Kidney (tissue), 14 donors: ENCODE results near the gene MGAM2. TPM values are rescaled to one million over a fixed set of nuclear protein-coding genes. Genes with fewer than 3 reads are reported as not detected.

Experiments
- DNase-seq, 5 donors: peaks; one replicate each; pipeline ENCODE4 v3.0.0-alpha.2; 2013 to 2020
- FAIRE-seq: peaks from 2 replicates; lab custom pipeline; 2012; peaks lifted over from hg19 to GRCh38; lab: Jason Lieb, UNC
- H3K27ac ChIP-seq, 2 donors: one replicate each; pipeline ENCODE4 v1.7.0; 2013; ENCODE audit warnings: low read depth in 2 of 2, low read length in 2 of 2, inconsistent platforms in 1 of 2
- H3K27me3 ChIP-seq: one replicate; pipeline ENCODE4 v1.7.1; 2013; ENCODE audit warnings: low read length, inconsistent platforms; ENCODE audit not compliant: control insufficient read depth, insufficient read depth
- H3K36me3 ChIP-seq, 3 donors: one replicate each; pipeline versions ENCODE4 v1.7.0 to v1.7.1; 2013; ENCODE audit warnings: low read length in 3 of 3, control low read depth in 1 of 3, inconsistent platforms in 1 of 3; ENCODE audit not compliant: insufficient read depth in 3 of 3, control insufficient read depth in 2 of 3
- H3K4me1 ChIP-seq, 3 donors: one replicate each; pipeline versions ENCODE4 v1.7.0 to v1.7.1; 2013; ENCODE audit warnings: low read length in 3 of 3, inconsistent platforms in 1 of 3, low read depth in 1 of 3; ENCODE audit not compliant: control insufficient read depth in 2 of 3, insufficient read depth in 2 of 3
- H3K4me3 ChIP-seq, 3 donors: one replicate each; pipeline versions ENCODE4 v1.7.0 to v1.8.1; 2013; ENCODE audit warnings: low read length in 3 of 3, control low read depth in 1 of 3, inconsistent platforms in 1 of 3
- H3K9ac ChIP-seq, 3 donors: one replicate each; pipeline versions ENCODE4 v1.7.0 to v1.7.1; 2013; ENCODE audit warnings: low read length in 3 of 3, control low read depth in 1 of 3, inconsistent platforms in 1 of 3
- H3K9me3 ChIP-seq, 3 donors: one replicate each; pipeline versions ENCODE4 v1.7.0 to v1.7.1; 2013; ENCODE audit warnings: low read length in 3 of 3, control low read depth in 1 of 3, inconsistent platforms in 1 of 3; ENCODE audit not compliant: control insufficient read depth in 2 of 3, insufficient read depth in 1 of 3
- intact Hi-C: fragments of 100-400 bp; cut with DNase I; formaldehyde crosslinking; loops from one replicate; pipeline ENCODE4 v1.11.1; 2022
- polyA plus RNA-seq: library from polyadenylated mRNA; stranded (reverse); fragments of 350-450 nt; fragmentation: Illumina TruSeq; extraction: RNeasy Lipid Tissue Mini Kit (QIAGEN cat#74804); gene quantifications from one replicate; pipeline ENCODE4 v1.2.3, GENCODE V29; 2014; ENCODE audit warnings: low read depth, low replicate concordance; ENCODE audit not compliant: insufficient read depth
- total RNA-seq: library from RNA; stranded (reverse); fragmentation: NEBNext Ultra II Directional; extraction: Animal tissue kit (Norgen Biotek cat#: 25700); gene quantifications from one replicate; pipeline ENCODE4 v1.2.1, GENCODE V29; 2021
- TF ChIP-seq, protein P1 (sequence below): IDR thresholded peaks from 3 replicates; pipeline ENCODE4 v1.5.1; 2012; ENCODE audit warnings: mild to moderate bottlenecking, moderate library complexity, borderline replicate concordance; ENCODE audit not compliant: insufficient read depth; ENCODE audit errors: extremely low read depth
- donor health status: control.
- donor health status: control.
- donor health status: control.
- donor health status: control.
- donor health status: control.
- donor health status: DM: yes; HTN: yes; CAD: no.
- donor health status: Normal renal cell carcinoma (clear cell type).

The MGAM2 gene
- total and polyA plus RNA-seq, 2 donors from 2014 or later: 0.13 TPM; not detected in 1

DNA sequence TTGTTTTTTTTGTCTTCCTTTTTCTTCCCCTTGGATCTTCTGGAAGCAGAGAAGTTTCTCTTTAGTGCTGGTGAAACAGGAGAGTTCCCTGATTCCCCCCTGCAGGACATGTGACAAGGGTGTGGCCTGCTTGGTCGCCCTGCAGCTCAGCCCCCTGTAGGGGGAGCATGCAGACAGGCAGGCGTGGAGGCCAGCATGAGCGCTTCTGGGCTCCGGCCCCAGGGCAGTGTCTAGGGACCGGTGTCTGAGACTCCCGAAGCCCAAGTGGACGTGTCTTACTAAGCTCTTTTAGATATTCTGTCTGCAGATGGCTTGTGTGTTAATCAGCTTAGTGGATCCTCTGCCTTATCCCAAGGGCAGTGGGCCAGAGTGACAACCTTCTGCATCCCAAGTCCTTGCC is 120.2 kb downstream of the MGAM2 start:
- TF ChIP-seq, protein P1, sequence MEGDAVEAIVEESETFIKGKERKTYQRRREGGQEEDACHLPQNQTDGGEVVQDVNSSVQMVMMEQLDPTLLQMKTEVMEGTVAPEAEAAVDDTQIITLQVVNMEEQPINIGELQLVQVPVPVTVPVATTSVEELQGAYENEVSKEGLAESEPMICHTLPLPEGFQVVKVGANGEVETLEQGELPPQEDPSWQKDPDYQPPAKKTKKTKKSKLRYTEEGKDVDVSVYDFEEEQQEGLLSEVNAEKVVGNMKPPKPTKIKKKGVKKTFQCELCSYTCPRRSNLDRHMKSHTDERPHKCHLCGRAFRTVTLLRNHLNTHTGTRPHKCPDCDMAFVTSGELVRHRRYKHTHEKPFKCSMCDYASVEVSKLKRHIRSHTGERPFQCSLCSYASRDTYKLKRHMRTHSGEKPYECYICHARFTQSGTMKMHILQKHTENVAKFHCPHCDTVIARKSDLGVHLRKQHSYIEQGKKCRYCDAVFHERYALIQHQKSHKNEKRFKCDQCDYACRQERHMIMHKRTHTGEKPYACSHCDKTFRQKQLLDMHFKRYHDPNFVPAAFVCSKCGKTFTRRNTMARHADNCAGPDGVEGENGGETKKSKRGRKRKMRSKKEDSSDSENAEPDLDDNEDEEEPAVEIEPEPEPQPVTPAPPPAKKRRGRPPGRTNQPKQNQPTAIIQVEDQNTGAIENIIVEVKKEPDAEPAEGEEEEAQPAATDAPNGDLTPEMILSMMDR: no peak
- intact Hi-C loops: no loop called here

DNA sequence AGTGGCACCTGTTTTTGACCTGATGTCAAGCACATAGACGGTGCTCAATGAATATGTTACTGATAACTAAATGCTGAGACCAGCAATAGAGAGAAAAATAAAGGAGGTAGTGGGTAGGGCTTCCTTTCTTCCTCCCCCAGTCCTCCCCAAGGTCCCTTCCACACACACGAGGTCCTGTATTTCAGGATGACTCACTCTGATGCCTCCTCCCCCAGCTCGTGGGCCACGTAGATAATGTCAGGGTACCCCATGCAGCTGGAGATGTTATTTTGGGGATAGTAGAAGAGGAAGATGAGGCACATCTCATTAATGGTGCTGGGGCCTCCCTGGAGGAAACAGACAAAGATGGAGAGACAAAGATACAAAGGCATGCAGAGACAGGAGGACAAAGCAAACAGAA is 129.0 kb downstream of the MGAM2 start:
- Histone ChIP-seq H3K4me3 (no peak overlapping the region), H3K9me3 (no peaks in the 10 kb centered on the region), H3K4me1 (no peaks in the 10 kb centered on the region), H3K9ac (no peak overlapping the region), H3K36me3 (no peaks in the 10 kb centered on the region), H3K27me3 (no peaks in the 10 kb centered on the region), H3K27ac (no peak overlapping the region)
- no peak for DNase-seq
- no peak for FAIRE-seq
- TF ChIP-seq, protein P1: no peak
- intact Hi-C loops: no loop called here

More for the DNA sequence above, 120.2 kb downstream of the MGAM2 start:
- no peak overlapping the region for H3K9ac ChIP-seq
- H3K4me1 ChIP-seq: no peaks in the 10 kb centered on the region
- no peaks in the 10 kb centered on the region for H3K27me3 ChIP-seq
- no peaks in the 10 kb centered on the region for H3K9me3 ChIP-seq
- FAIRE-seq (no peak), DNase-seq (peak in 2 of 5 donors; percentile 2 to 3)
- no peak overlapping the region for H3K27ac ChIP-seq
- no peak overlapping the region for H3K4me3 ChIP-seq
- H3K36me3 ChIP-seq: no peaks in the 10 kb centered on the region

DNA sequence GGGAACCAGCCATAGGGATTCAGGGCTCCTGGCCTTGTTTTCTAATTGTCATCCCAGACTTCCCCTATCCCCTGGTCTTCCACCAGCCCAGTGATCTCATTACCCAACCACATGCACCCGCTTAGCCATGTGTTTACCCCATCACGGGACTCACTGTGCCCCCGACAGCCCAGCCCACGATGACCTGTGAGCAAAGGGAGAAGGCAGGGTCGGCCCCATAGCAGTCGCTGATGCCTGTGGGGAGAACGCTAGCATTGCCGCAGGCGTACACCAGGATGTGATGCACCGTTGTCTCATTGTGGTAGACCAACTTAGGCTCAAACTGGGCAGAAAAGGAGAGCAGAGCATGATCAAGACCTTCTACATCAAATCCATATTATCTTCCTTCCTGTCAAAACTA is 132.3 kb downstream of the MGAM2 start:
- Histone ChIP-seq H3K27ac (no peak overlapping the region), H3K4me3 (no peak overlapping the region), H3K9ac (no peak overlapping the region), H3K27me3 (no peaks in the 10 kb centered on the region), H3K4me1 (no peaks in the 10 kb centered on the region), H3K36me3 (no peaks in the 10 kb centered on the region), H3K9me3 (no peaks in the 10 kb centered on the region)
- TF ChIP-seq, protein P1: no peak
- FAIRE-seq (no peak), DNase-seq (no peak)
- intact Hi-C loops: no loop called here
